Liver (tissue), 3 donors: ENCODE results near the gene PFKFB3.
A peak's percentile ranks its signal among the peaks of the same experiment; 100 is the strongest.

Experiments used
- CTCF ChIP-seq: fragments of 150-350 bp; IDR thresholded peaks from 2 replicates; pipeline ENCODE4 v1.5.1; 2017; ENCODE audit warnings: improper control_type of control experiment, low read depth, low read length; ENCODE audit not compliant: missing input control
- EGR1 ChIP-seq, 2 donors: IDR thresholded peaks; 2 replicates each; pipeline ENCODE4 v1.6.1; 2016 to 2018; ENCODE audit warnings: antibody characterized with exemption in 2 of 2, low read depth in 2 of 2
- FOXA2 ChIP-seq: IDR thresholded peaks from 2 replicates; pipeline ENCODE4 v1.6.1; 2016; ENCODE audit warnings: antibody characterized with exemption
- GABPA ChIP-seq, 2 donors: IDR thresholded peaks in 1 of 2; conservative IDR thresholded peaks in 1 of 2; 2 replicates each; pipeline ENCODE4 v1.6.1; 2016; ENCODE audit warnings: antibody characterized with exemption in 2 of 2, mild to moderate bottlenecking in 1 of 2, moderate library complexity in 1 of 2
- HNF4A ChIP-seq, 2 donors: conservative IDR thresholded peaks; 2 replicates each; pipeline ENCODE4 v1.6.1; 2016; ENCODE audit warnings: antibody characterized with exemption in 2 of 2, mild to moderate bottlenecking in 2 of 2
- JUND ChIP-seq, 2 donors: IDR thresholded peaks; 2 replicates each; pipeline ENCODE4 v1.6.1; 2016; ENCODE audit warnings: antibody characterized with exemption in 2 of 2
- RAD21 ChIP-seq, 2 donors: IDR thresholded peaks; 2 replicates each; pipeline ENCODE4 v1.6.1; 2016; ENCODE audit warnings: antibody characterized with exemption in 2 of 2, mild to moderate bottlenecking in 2 of 2
- SP1 ChIP-seq: IDR thresholded peaks from 2 replicates; pipeline ENCODE4 v1.6.1; 2018; ENCODE audit warnings: antibody characterized with exemption, mild to moderate bottlenecking
- TAF1 ChIP-seq: conservative IDR thresholded peaks from 2 replicates; pipeline ENCODE4 v1.6.1; 2016; ENCODE audit warnings: antibody characterized with exemption, mild to moderate bottlenecking
- YY1 ChIP-seq: IDR thresholded peaks from 2 replicates; pipeline ENCODE4 v1.6.1; 2016; ENCODE audit warnings: antibody characterized with exemption, mild to moderate bottlenecking
- TF ChIP-seq, protein P1 (sequence below): IDR thresholded peaks from 2 replicates; pipeline ENCODE4 v1.6.1; 2016; ENCODE audit warnings: antibody characterized with exemption, mild to moderate bottlenecking
- TF ChIP-seq, protein P2 (sequence below): IDR thresholded peaks from 2 replicates; pipeline ENCODE4 v1.6.1; 2016; ENCODE audit warnings: antibody characterized with exemption
- TF ChIP-seq, protein P3 (sequence below): IDR thresholded peaks from 2 replicates; pipeline ENCODE4 v1.6.1; 2016; ENCODE audit warnings: antibody characterized with exemption
- TF ChIP-seq, protein P4 (sequence below): IDR thresholded peaks from 2 replicates; pipeline ENCODE4 v1.6.1; 2016; ENCODE audit warnings: antibody characterized with exemption
- donor health status: healthy.
- donor health status: healthy.

DNA sequence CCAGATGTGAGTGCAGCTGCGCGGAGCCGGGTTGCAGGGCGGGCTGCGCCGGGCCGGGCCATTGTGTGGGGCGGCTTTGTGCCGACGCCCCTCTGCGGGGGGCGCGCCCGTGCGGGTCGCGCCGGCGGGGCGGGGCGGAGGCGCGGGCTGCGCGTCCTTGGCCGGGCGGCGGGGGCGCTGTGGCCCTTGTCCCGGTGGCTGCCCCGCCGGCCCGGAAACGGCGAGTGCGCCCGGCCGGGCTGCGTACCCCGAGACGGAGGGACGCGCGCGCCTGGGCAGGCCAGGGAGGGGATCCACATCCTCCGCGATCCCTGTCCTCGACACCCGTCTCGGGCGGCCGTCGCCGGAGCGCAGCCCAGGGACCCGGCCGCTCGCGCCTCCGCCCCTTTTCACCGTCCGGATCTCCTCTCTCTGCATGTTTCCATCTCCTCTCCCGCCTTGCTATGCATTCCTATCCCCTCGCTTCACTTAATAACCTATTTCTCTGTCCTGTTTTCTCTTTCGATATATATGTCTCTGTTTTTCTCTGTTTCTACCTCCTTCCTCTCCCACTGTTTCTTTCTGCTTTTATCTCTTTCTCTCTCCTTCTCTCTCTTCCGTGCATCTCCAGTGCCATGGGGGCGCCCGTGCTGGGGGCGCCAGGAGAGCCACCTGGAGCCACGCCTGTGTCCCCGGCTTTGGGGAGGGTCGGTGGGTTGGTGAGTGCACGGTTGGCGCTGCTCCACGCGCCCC lies 765 bp downstream of the PFKFB3 start:
- TF ChIP-seq, protein P1, sequence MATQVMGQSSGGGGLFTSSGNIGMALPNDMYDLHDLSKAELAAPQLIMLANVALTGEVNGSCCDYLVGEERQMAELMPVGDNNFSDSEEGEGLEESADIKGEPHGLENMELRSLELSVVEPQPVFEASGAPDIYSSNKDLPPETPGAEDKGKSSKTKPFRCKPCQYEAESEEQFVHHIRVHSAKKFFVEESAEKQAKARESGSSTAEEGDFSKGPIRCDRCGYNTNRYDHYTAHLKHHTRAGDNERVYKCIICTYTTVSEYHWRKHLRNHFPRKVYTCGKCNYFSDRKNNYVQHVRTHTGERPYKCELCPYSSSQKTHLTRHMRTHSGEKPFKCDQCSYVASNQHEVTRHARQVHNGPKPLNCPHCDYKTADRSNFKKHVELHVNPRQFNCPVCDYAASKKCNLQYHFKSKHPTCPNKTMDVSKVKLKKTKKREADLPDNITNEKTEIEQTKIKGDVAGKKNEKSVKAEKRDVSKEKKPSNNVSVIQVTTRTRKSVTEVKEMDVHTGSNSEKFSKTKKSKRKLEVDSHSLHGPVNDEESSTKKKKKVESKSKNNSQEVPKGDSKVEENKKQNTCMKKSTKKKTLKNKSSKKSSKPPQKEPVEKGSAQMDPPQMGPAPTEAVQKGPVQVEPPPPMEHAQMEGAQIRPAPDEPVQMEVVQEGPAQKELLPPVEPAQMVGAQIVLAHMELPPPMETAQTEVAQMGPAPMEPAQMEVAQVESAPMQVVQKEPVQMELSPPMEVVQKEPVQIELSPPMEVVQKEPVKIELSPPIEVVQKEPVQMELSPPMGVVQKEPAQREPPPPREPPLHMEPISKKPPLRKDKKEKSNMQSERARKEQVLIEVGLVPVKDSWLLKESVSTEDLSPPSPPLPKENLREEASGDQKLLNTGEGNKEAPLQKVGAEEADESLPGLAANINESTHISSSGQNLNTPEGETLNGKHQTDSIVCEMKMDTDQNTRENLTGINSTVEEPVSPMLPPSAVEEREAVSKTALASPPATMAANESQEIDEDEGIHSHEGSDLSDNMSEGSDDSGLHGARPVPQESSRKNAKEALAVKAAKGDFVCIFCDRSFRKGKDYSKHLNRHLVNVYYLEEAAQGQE, result no peak
- TF ChIP-seq CTCF, result peak; percentile 48
- TF ChIP-seq YY1, result no peak
- no peak for TF ChIP-seq JUND (IDR thresholded peaks at IDR 0.05)
- TF ChIP-seq, protein P2, sequence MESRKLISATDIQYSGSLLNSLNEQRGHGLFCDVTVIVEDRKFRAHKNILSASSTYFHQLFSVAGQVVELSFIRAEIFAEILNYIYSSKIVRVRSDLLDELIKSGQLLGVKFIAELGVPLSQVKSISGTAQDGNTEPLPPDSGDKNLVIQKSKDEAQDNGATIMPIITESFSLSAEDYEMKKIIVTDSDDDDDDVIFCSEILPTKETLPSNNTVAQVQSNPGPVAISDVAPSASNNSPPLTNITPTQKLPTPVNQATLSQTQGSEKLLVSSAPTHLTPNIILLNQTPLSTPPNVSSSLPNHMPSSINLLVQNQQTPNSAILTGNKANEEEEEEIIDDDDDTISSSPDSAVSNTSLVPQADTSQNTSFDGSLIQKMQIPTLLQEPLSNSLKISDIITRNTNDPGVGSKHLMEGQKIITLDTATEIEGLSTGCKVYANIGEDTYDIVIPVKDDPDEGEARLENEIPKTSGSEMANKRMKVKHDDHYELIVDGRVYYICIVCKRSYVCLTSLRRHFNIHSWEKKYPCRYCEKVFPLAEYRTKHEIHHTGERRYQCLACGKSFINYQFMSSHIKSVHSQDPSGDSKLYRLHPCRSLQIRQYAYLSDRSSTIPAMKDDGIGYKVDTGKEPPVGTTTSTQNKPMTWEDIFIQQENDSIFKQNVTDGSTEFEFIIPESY, result no peak
- TF ChIP-seq TAF1, result no peak
- TF ChIP-seq RAD21 (IDR thresholded peaks at IDR 0.05), result no peak
- no peak for TF ChIP-seq SP1
- no peak for TF ChIP-seq GABPA (IDR thresholded peaks at IDR 0.05 in 1 of 2, conservative IDR thresholded peaks at IDR 0.05 in 1 of 2)
- no peak for TF ChIP-seq FOXA2
- TF ChIP-seq, protein P3, sequence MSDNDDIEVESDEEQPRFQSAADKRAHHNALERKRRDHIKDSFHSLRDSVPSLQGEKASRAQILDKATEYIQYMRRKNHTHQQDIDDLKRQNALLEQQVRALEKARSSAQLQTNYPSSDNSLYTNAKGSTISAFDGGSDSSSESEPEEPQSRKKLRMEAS, result no peak
- TF ChIP-seq HNF4A (conservative IDR thresholded peaks at IDR 0.05), result no peak
- TF ChIP-seq, protein P4, sequence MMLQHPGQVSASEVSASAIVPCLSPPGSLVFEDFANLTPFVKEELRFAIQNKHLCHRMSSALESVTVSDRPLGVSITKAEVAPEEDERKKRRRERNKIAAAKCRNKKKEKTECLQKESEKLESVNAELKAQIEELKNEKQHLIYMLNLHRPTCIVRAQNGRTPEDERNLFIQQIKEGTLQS, result no peak
- no peak for TF ChIP-seq EGR1 (IDR thresholded peaks at IDR 0.05; ENCODE audit: low read depth in 2 of 2)
